ENCODE measurements around the gene TRMT1L. TPM values are rescaled to one million over a fixed set of nuclear protein-coding genes. Genes with fewer than 3 reads are reported as not detected.

The TRMT1L gene
- total RNA-seq, 2 experiments from 2014 or later: 15.0 to 25.7 TPM

Other genes starting within 250 kb of the TRMT1L start
- not detected in 2 replicates for gene NIBAN1, start 182.4 kb downstream of the TRMT1L start, total RNA-seq (2014; rRNA removed; shearing (Covaris generic))
- gene NIBAN1, start 182.4 kb downstream of the TRMT1L start, total RNA-seq (2022): not detected in 2 replicates
- 17.5 and 17.8 TPM in 2 replicates for gene RNF2, start 111.4 kb downstream of the TRMT1L start, total RNA-seq (2014; rRNA removed; shearing (Covaris generic))
- 20.7 and 24.7 TPM in 2 replicates for gene RNF2, start 111.4 kb downstream of the TRMT1L start, total RNA-seq (2022)
- gene SWT1, start 214 bp upstream of the TRMT1L start, total RNA-seq (2014; rRNA removed; shearing (Covaris generic)): 2.1 and 2.3 TPM in 2 replicates
- gene SWT1, start 214 bp upstream of the TRMT1L start, total RNA-seq (2022): 2.2 and 2.6 TPM in 2 replicates
- gene IVNS1ABP, start 160.3 kb upstream of the TRMT1L start, total RNA-seq (2014; rRNA removed; shearing (Covaris generic)): 50.7 and 54.0 TPM in 2 replicates
- gene IVNS1ABP, start 160.3 kb upstream of the TRMT1L start, total RNA-seq (2022): 74.0 and 81.1 TPM in 2 replicates

Measured in OCI-LY7 (cell line).